Ectodermal cell (in vitro differentiated cells): ENCODE data around the gene RARB.

Experiments used
- H3K27ac ChIP-seq: 2 replicates; pipeline ENCODE4 v1.7.0; 2013; ENCODE audit warnings: mild to moderate bottlenecking, low read depth, low read length; ENCODE audit not compliant: insufficient read depth, poor library complexity, severe bottlenecking
- H3K27me3 ChIP-seq: 2 replicates; pipeline ENCODE4 v1.7.0; 2013; ENCODE audit warnings: mild to moderate bottlenecking, low read length; ENCODE audit not compliant: insufficient read depth, control insufficient read depth, poor library complexity, severe bottlenecking
- H3K36me3 ChIP-seq: one replicate; pipeline ENCODE4 v1.7.0; 2013; ENCODE audit warnings: low read length; ENCODE audit not compliant: control insufficient read depth, insufficient read depth
- H3K4me1 ChIP-seq: one replicate; pipeline ENCODE4 v1.7.0; 2013; ENCODE audit warnings: low read length; ENCODE audit not compliant: control insufficient read depth, insufficient read depth
- H3K4me3 ChIP-seq: 2 replicates; pipeline ENCODE4 v1.7.0; 2013; ENCODE audit warnings: low read depth, low read length, control low read depth; ENCODE audit not compliant: insufficient read depth
- H3K9me3 ChIP-seq: 2 replicates; pipeline ENCODE4 v1.7.0; 2013; ENCODE audit warnings: mild to moderate bottlenecking, low read length, moderate library complexity; ENCODE audit not compliant: control insufficient read depth
- whole genome bisulfite sequencing, 2 experiments: methylation state at CpG; one replicate each; pipeline ENCODE4 v1.1.7; 2013; ENCODE audit warnings: missing lambda C conversion rate in 2 of 2; 5-methylcytosine and 5-hydroxymethylcytosine counted together

RARB gene

GRCh38 chr3:25447285-25447684 lies 19.2 kb downstream of the RARB start:
- H3K4me3 ChIP-seq = no peak overlapping the region
- peaks cover 3% of the 10 kb centered on the region for H3K4me1 ChIP-seq
- H3K36me3 ChIP-seq = no peaks in the 10 kb centered on the region
- no peak overlapping the region for H3K27ac ChIP-seq
- H3K27me3 ChIP-seq = no peaks in the 10 kb centered on the region
- WGBS, 2 experiments = 97 to 99% methylated on average over 3 of the region's 3 CpGs
- H3K9me3 ChIP-seq = no peaks in the 10 kb centered on the region

GRCh38 chr3:25447925-25448324 lies 19.9 kb downstream of the RARB start:
- 94 to 96% methylated on average over 3 of the region's 3 CpGs for WGBS, 2 experiments
- Histone ChIP-seq H3K4me1 (peaks cover 3% of the 10 kb centered on the region), H3K4me3 (no peak overlapping the region), H3K9me3 (no peaks in the 10 kb centered on the region), H3K36me3 (no peaks in the 10 kb centered on the region), H3K27me3 (no peaks in the 10 kb centered on the region), H3K27ac (no peak overlapping the region)

GRCh38 chr3:25448750-25449692 lies 21.0 kb downstream of the RARB start:
- H3K4me1 ChIP-seq = peaks cover 9% of the 10 kb centered on the region
- H3K9me3 ChIP-seq = no peaks in the 10 kb centered on the region
- no peaks in the 10 kb centered on the region for H3K27me3 ChIP-seq
- H3K27ac ChIP-seq = no peak overlapping the region
- no peaks in the 10 kb centered on the region for H3K36me3 ChIP-seq
- 63% methylated on average over 11 of the region's 11 CpGs for WGBS, 2 experiments
- no peak overlapping the region for H3K4me3 ChIP-seq

- Histone ChIP-seq H3K36me3 (no peaks in the 10 kb centered on the region), H3K9me3 (no peaks in the 10 kb centered on the region), H3K4me3 (no peak overlapping the region), H3K4me1 (peaks cover 17% of the 10 kb centered on the region), H3K27me3 (no peaks in the 10 kb centered on the region), H3K27ac (no peak overlapping the region)
- WGBS, 2 experiments = 91 to 93% methylated on average over 6 of the region's 8 CpGs
Measured at GRCh38 chr3:25449857-25450256, 21.8 kb downstream of the RARB start.

- Histone ChIP-seq H3K4me1 (peaks cover 30% of the 10 kb centered on the region), H3K9me3 (no peaks in the 10 kb centered on the region), H3K27me3 (no peaks in the 10 kb centered on the region), H3K36me3 (no peaks in the 10 kb centered on the region), H3K27ac (no peak overlapping the region), H3K4me3 (no peak overlapping the region)
- WGBS, 2 experiments = 92 to 96% methylated on average over 5 of the region's 5 CpGs
Measured at GRCh38 chr3:25452192-25452591, 24.1 kb downstream of the RARB start.

- H3K36me3 ChIP-seq = no peaks in the 10 kb centered on the region
- no peak overlapping the region for H3K27ac ChIP-seq
- H3K4me1 ChIP-seq = peaks cover 30% of the 10 kb centered on the region
- H3K4me3 ChIP-seq = no peak overlapping the region
- whole genome bisulfite sequencing, 2 experiments = 90 to 91% methylated on average over 1 to 2 of the region's 2 CpGs
- H3K27me3 ChIP-seq = no peaks in the 10 kb centered on the region
- H3K9me3 ChIP-seq = no peaks in the 10 kb centered on the region
Measured at GRCh38 chr3:25452740-25453139, 24.7 kb downstream of the RARB start.

GRCh38 chr3:25453619-25454004 lies 25.5 kb downstream of the RARB start:
- H3K4me3 ChIP-seq = no peak overlapping the region
- no peaks in the 10 kb centered on the region for H3K9me3 ChIP-seq
- H3K4me1 ChIP-seq = peaks cover 30% of the 10 kb centered on the region
- no peak overlapping the region for H3K27ac ChIP-seq
- H3K36me3 ChIP-seq = no peaks in the 10 kb centered on the region
- H3K27me3 ChIP-seq = no peaks in the 10 kb centered on the region
- 76 to 80% methylated on average over 6 of the region's 6 CpGs for WGBS, 2 experiments

GRCh38 chr3:25454005-25454927 lies 26.2 kb downstream of the RARB start:
- Histone ChIP-seq H3K27me3 (no peaks in the 10 kb centered on the region), H3K36me3 (no peaks in the 10 kb centered on the region), H3K9me3 (no peaks in the 10 kb centered on the region), H3K4me3 (no peak overlapping the region), H3K4me1 (peaks cover 27% of the 10 kb centered on the region), H3K27ac (peak overlapping the region; percentile 75)
- 76 to 77% methylated on average over 15 to 16 of the region's 16 CpGs for WGBS, 2 experiments

- Histone ChIP-seq H3K27me3 (no peaks in the 10 kb centered on the region), H3K27ac (peak overlapping the region; percentile 47), H3K9me3 (no peaks in the 10 kb centered on the region), H3K4me1 (peaks cover 27% of the 10 kb centered on the region), H3K36me3 (no peaks in the 10 kb centered on the region), H3K4me3 (no peak overlapping the region)
- WGBS, 2 experiments = 69 to 74% methylated on average over 8 of the region's 8 CpGs
Measured at GRCh38 chr3:25455441-25456132, 27.5 kb downstream of the RARB start.
